ENCODE measurements around the gene SRD5A2. TPM values are rescaled to one million over a fixed set of nuclear protein-coding genes. Genes with fewer than 3 reads are reported as not detected.

Gene SRD5A2
- total and polyA plus RNA-seq, 2 experiments from 2014 or later: not detected

DNA sequence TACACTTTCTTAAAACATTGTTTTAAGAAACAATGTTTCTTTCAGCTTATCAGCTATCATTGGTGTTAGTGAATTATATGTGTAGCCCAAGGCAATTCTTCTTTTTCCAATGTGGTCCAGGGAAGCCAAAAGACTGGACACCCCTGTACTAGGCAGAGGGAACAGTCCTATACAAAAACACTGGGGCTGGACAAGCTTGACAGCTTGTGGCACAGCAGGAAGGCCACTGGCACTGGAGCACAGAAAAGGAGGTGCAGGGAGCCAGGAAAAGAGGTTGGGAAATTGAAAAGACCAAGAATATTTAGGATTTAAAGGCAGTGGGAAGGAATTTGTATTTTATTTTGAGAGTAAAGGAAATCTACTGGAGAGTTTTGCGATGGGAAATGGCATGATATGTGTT, 47.7 kb downstream of the SRD5A2 start:
- H3K4me2 ChIP-seq (ENCODE audit: unreplicated experiment): no peak overlapping the region

GRCh38 chr2:31531101-31531500, 49.6 kb downstream of the SRD5A2 start:
- DNase-seq: no peak
- H4K20me1 ChIP-seq (ENCODE audit: insufficient read depth): no peaks in the 10 kb centered on the region
- H2AFZ ChIP-seq: no peak overlapping the region
- WGBS, 2 experiments (ENCODE audit: low coverage in 1 of 2, low lambda C conversion rate in 2 of 2, missing lambda C conversion rate in 2 of 2): 82 to 83% methylated on average over 5 of the region's 5 CpGs
- in situ Hi-C loops (cut with MboI): no loop called here
- no peaks in the 10 kb centered on the region for H3K9me3 ChIP-seq (ENCODE audit: low read depth)
- no peak overlapping the region for H3K27ac ChIP-seq
- H3K27me3 ChIP-seq (replicated peaks; ENCODE audit: insufficient read depth): peaks cover 3% of the 10 kb centered on the region; the same call in 1 of the 2 replicates
- H3K79me2 ChIP-seq (ENCODE audit: insufficient read depth): no peaks in the 10 kb centered on the region
- no peak overlapping the region for H3K4me2 ChIP-seq (ENCODE audit: unreplicated experiment)
- H3K4me1 ChIP-seq (ENCODE audit: insufficient read depth): no peaks in the 10 kb centered on the region
- H3K9ac ChIP-seq: no peak overlapping the region
- H3K36me3 ChIP-seq (ENCODE audit: low read depth): no peaks in the 10 kb centered on the region
- no peak overlapping the region for H3K4me3 ChIP-seq
- no peak for TF ChIP-seq EZH2phosphoT487 (IDR thresholded peaks at IDR 0.05; ENCODE audit: insufficient read depth, low read depth)
- TF ChIP-seq EZH2 (IDR thresholded peaks at IDR 0.05; ENCODE audit: insufficient read depth, poor library complexity, severe bottlenecking): no peak
- no peaks in the 10 kb centered on the region for H3F3A ChIP-seq (ENCODE audit: insufficient read depth)
- no peaks in the 10 kb centered on the region for H3K9me2 ChIP-seq (ENCODE audit: insufficient read depth)

More for the DNA sequence above, 47.7 kb downstream of the SRD5A2 start:
- H3K27ac ChIP-seq: no peak overlapping the region
- H4K20me1 ChIP-seq (ENCODE audit: insufficient read depth): no peaks in the 10 kb centered on the region
- H3K9me2 ChIP-seq (ENCODE audit: insufficient read depth): no peaks in the 10 kb centered on the region
- H3K4me1 ChIP-seq (ENCODE audit: insufficient read depth): no peaks in the 10 kb centered on the region
- H3K4me3 ChIP-seq: no peak overlapping the region
- in situ Hi-C loops (cut with MboI): no loop called here
- no peaks in the 10 kb centered on the region for H3K79me2 ChIP-seq (ENCODE audit: insufficient read depth)
- no peak overlapping the region for H2AFZ ChIP-seq
- H3K27me3 ChIP-seq (replicated peaks; ENCODE audit: insufficient read depth): peaks cover 3% of the 10 kb centered on the region; the same call in 1 of the 2 replicates
- TF ChIP-seq EZH2phosphoT487 (IDR thresholded peaks at IDR 0.05; ENCODE audit: insufficient read depth, low read depth) (no peak), EZH2 (IDR thresholded peaks at IDR 0.05; ENCODE audit: insufficient read depth, poor library complexity, severe bottlenecking) (no peak)
- WGBS, 2 experiments (ENCODE audit: low coverage in 1 of 2, low lambda C conversion rate in 2 of 2, missing lambda C conversion rate in 2 of 2): 74% methylated on average over 1 of the region's 1 CpG
- H3K9me3 ChIP-seq (ENCODE audit: low read depth): no peaks in the 10 kb centered on the region
- no peaks in the 10 kb centered on the region for H3K36me3 ChIP-seq (ENCODE audit: low read depth)
- no peaks in the 10 kb centered on the region for H3F3A ChIP-seq (ENCODE audit: insufficient read depth)
- H3K9ac ChIP-seq: no peak overlapping the region
- DNase-seq: no peak

DNA sequence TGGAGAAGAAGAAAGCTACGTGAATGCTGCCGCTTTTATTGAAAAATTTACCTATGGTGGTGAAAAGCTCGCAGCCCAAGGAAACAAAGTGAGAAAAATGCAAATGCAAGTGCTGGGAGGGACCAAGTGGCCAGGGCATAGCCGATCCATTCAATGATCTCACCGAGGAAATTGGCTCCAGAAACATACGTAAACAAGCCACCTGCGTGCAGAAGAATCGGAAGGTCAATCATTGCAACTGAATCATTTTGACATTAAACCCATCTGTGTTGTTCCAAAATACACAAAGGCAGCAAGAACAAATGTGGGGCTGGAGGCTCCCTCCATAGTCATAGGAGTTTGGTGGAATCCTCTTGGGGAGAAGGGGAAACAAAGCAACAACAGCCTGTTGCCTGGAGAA, 51.5 kb downstream of the SRD5A2 start:
- H3K4me2 ChIP-seq (ENCODE audit: unreplicated experiment): no peak overlapping the region
- DNase-seq: no peak
- 0 out of 2 replicates have a peak, but pooled peaks cover 3% of the 10 kb centered on the region for H3K27me3 ChIP-seq (replicated peaks; ENCODE audit: insufficient read depth)
- H3K9me3 ChIP-seq (ENCODE audit: low read depth): no peaks in the 10 kb centered on the region
- no peak overlapping the region for H2AFZ ChIP-seq
- no peaks in the 10 kb centered on the region for H4K20me1 ChIP-seq (ENCODE audit: insufficient read depth)
- no peak overlapping the region for H3K4me3 ChIP-seq
- H3K9me2 ChIP-seq (ENCODE audit: insufficient read depth): no peaks in the 10 kb centered on the region
- TF ChIP-seq EZH2 (IDR thresholded peaks at IDR 0.05; ENCODE audit: insufficient read depth, poor library complexity, severe bottlenecking) (no peak), EZH2phosphoT487 (IDR thresholded peaks at IDR 0.05; ENCODE audit: insufficient read depth, low read depth) (no peak)
- no peaks in the 10 kb centered on the region for H3F3A ChIP-seq (ENCODE audit: insufficient read depth)
- no peak overlapping the region for H3K27ac ChIP-seq
- no peaks in the 10 kb centered on the region for H3K79me2 ChIP-seq (ENCODE audit: insufficient read depth)
- 89 to 91% methylated on average over 8 of the region's 8 CpGs for WGBS, 2 experiments (ENCODE audit: low coverage in 1 of 2, low lambda C conversion rate in 2 of 2, missing lambda C conversion rate in 2 of 2)
- no peak overlapping the region for H3K9ac ChIP-seq
- in situ Hi-C loops (cut with MboI): no loop called here
- H3K36me3 ChIP-seq (ENCODE audit: low read depth): no peaks in the 10 kb centered on the region
- no peaks in the 10 kb centered on the region for H3K4me1 ChIP-seq (ENCODE audit: insufficient read depth)

DNA sequence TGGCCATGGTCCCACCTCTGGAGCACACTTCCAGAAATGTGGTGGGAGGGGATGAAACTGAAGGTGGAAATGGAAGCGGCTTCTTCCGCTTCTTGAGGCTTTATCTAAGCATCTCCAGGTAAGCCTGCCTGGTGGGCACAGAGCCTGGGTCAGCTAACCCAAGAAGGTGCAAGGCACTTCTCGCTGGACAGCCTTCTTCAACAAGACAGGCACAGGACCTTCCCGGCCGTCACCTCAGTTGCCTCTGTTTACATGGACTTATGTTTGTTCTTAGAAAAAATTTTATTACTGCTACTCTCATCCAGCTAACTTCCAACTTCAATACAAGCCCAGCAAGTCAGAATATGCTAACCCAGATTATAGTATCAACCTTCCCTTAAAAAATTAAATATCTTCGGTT, 51.9 kb downstream of the SRD5A2 start:
- 0 out of 2 replicates have a peak, but pooled peaks cover 3% of the 10 kb centered on the region for H3K27me3 ChIP-seq (replicated peaks; ENCODE audit: insufficient read depth)
- H3K4me2 ChIP-seq (ENCODE audit: unreplicated experiment): no peak overlapping the region
- no peak overlapping the region for H2AFZ ChIP-seq
- 79 to 91% methylated on average over 6 of the region's 6 CpGs for whole genome bisulfite sequencing, 2 experiments (ENCODE audit: low coverage in 1 of 2, low lambda C conversion rate in 2 of 2, missing lambda C conversion rate in 2 of 2)
- no peak for DNase-seq
- no peak overlapping the region for H3K27ac ChIP-seq
- H3K4me1 ChIP-seq (ENCODE audit: insufficient read depth): no peaks in the 10 kb centered on the region
- no peaks in the 10 kb centered on the region for H3K9me2 ChIP-seq (ENCODE audit: insufficient read depth)
- no peak overlapping the region for H3K4me3 ChIP-seq
- TF ChIP-seq EZH2 (IDR thresholded peaks at IDR 0.05; ENCODE audit: insufficient read depth, poor library complexity, severe bottlenecking) (no peak), EZH2phosphoT487 (IDR thresholded peaks at IDR 0.05; ENCODE audit: insufficient read depth, low read depth) (no peak)
- H3F3A ChIP-seq (ENCODE audit: insufficient read depth): no peaks in the 10 kb centered on the region
- in situ Hi-C loops (cut with MboI): no loop called here
- no peaks in the 10 kb centered on the region for H4K20me1 ChIP-seq (ENCODE audit: insufficient read depth)
- H3K9me3 ChIP-seq (ENCODE audit: low read depth): no peaks in the 10 kb centered on the region
- H3K79me2 ChIP-seq (ENCODE audit: insufficient read depth): no peaks in the 10 kb centered on the region
- H3K9ac ChIP-seq: no peak overlapping the region
- H3K36me3 ChIP-seq (ENCODE audit: low read depth): no peaks in the 10 kb centered on the region
